IPS DF 6.9 (cell line): Measurements from ENCODE around the gene WDR45B.

Experiments used
- DNase-seq: peaks from one replicate; pipeline ENCODE4 v3.0.0-alpha.2; 2013; ENCODE audit warnings: low read depth, low spot score
- H3K27ac ChIP-seq: one replicate; pipeline ENCODE4 v1.5.1; 2013; ENCODE audit warnings: low read length, control low read depth
- H3K27me3 ChIP-seq: 2 replicates; pipeline ENCODE4 v1.6.1; 2013; ENCODE audit warnings: mild to moderate bottlenecking, low read length; ENCODE audit not compliant: control insufficient read depth, insufficient read depth
- H3K36me3 ChIP-seq: 2 replicates; pipeline ENCODE4 v1.6.1; 2013; ENCODE audit warnings: low read length; ENCODE audit not compliant: control insufficient read depth, insufficient read depth
- H3K4me1 ChIP-seq: 2 replicates; pipeline ENCODE4 v1.6.1; 2013; ENCODE audit warnings: low read length; ENCODE audit not compliant: control insufficient read depth, insufficient read depth
- H3K4me3 ChIP-seq: 2 replicates; pipeline ENCODE4 v1.5.1; 2013; ENCODE audit warnings: mild to moderate bottlenecking, low read length
- H3K9me3 ChIP-seq: 2 replicates; pipeline ENCODE4 v1.6.1; 2013; ENCODE audit warnings: low read length, inconsistent platforms; ENCODE audit not compliant: control insufficient read depth, insufficient read depth
- WGBS: extraction: QIAGEN DNeasy Blood & Tissue Kit; methylation state at CpG from one replicate; pipeline ENCODE4 v1.1.7; 2013; ENCODE audit warnings: mixed read lengths, missing lambda C conversion rate; ENCODE audit not compliant: insufficient read length, insufficient coverage; 5-methylcytosine and 5-hydroxymethylcytosine counted together

The WDR45B gene

DNA sequence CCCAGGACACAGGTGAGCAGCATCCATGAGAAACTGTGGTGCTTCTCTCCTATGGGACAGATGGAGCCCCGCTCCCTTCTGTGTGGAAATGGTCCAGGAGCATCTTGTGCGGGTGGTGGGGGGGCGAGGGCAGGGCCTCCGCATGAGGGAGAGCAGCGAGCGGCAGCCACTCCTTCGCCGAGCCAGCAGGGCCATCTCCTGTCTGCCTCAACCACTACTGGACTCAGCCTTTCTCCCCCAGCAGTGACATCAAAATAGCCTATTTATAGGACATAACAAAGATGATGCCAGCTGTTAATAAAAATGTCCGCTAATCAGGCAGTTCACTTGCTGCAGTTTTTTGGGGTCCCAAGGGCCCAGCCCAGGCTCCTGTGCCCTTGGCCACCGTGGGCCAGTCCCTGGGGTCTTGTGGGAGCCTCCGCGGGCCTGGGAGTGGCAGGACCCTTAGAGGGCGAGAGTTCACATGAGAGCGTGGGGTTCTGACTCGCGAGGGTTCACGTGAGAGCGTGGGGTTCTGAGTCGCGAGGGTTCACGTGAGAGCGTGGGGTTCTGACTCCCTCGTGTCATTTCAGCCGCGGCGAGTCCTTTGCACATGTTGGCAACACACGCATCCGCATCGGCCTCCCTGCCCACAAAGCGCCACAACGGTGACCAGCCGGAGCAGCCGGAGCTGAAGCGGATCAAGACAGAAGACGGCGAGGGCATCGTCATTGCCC lies 47.4 kb downstream of the WDR45B start:
- WGBS, result no CpG with 5 or more reads among the region's 37 CpGs
- no peaks in the 10 kb centered on the region for H3K9me3 ChIP-seq
- peaks cover 57% of the 10 kb centered on the region for H3K36me3 ChIP-seq

DNA sequence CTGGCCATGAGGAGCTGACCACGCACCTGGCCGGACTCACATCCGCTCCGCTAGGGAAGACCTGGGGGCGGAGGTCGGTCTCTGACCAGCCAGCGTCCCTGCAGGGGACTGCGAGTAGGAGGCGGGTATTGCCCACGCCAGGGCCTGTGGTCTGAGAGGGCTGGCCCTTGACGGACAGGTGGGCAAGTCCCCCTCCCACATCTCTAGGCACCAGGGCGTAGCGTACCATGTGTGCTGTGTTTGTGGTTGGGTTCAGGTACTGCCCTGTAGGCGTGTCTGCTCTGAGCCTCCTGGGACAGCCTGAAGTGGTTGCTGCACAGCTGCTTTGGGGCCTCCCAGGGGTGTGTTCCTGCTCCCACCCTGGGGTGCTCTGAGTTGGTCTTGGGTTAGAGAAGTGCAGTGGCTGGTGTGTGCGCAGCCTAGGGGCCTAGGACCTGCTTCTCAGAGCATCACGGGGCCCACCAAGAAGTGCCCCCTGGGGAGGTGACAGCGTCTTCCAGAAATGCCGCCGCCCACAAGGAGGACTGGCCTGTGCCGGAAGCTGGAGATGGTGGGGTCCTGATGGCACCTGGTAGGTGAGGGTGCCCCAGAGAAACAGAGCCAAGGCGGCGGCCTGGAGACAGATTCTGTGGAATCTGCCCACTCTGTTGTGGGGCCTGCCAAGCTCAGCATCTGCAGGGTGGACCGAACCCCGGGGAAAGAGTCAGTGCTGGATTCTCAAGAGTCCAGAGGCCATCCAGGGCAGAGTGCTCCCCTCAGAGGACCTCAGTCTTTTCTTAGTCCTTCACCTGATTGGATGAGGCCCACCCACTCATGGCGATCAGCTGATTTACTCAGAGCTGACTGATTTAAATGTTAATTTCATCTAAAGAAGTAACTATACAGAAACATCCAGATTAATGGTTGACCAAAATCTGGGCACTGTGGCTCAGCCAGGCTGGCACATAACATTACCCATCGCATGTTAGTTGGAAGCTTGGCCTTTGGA lies 48.3 kb downstream of the WDR45B start:
- no peak overlapping the region for H3K4me3 ChIP-seq
- H3K27me3 ChIP-seq, result no peaks in the 10 kb centered on the region
- no CpG with 5 or more reads among the region's 26 CpGs for WGBS
- no peak overlapping the region for H3K27ac ChIP-seq
- no peaks in the 10 kb centered on the region for H3K4me1 ChIP-seq
- peaks cover 63% of the 10 kb centered on the region for H3K36me3 ChIP-seq
- no peak for DNase-seq
- no peaks in the 10 kb centered on the region for H3K9me3 ChIP-seq

More for the DNA sequence above, 47.4 kb downstream of the WDR45B start:
- no peak overlapping the region for H3K4me3 ChIP-seq
- H3K4me1 ChIP-seq, result no peaks in the 10 kb centered on the region
- H3K27ac ChIP-seq, result no peak overlapping the region
- no peaks in the 10 kb centered on the region for H3K27me3 ChIP-seq
- no peak for DNase-seq

DNA sequence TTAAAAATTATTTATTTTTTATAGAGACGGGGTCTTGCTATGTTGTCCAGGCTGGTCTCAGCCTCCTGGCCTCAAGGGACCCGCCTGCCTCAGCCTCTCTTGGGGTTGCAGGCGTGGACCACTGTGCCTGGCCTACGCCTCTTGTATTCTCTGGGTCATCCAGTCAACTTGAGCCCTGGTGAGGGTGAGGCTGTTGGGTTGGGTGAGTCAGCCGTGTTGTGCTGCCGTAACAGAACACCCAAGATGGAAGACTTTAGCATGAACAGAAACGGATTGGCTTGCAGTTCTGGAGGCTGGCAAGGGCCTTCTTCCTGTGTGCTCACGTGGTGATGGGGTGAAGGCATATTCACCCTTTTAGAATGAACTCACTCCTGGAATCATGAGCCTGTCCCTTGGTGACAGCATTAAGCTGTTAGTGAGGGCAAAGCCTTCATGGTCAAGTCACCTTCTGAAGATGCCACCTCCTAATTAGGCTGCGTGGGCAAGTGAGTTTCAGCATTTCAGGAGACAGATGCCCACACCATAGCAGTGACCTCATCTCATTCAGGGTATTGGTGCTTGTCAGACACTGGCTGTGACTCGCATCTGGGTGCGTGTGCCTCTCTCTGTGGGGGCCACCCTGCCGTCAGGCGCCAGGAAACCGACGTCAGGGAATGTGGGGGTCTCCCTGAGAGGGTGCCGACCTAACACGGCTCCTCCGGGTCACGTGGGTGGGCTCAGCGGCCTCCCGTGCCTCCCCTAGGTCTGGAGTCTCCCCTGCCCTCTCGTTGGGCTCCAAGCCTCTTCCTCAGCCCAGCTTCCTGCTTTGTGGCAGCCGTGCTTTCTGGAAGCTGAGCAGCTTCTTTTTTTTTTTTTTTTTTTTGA lies 49.8 kb downstream of the WDR45B start:
- H3K4me1 ChIP-seq, result peaks cover 1% of the 10 kb centered on the region; the same call in 1 of the 2 replicates
- no peak for DNase-seq
- H3K27me3 ChIP-seq, result no peaks in the 10 kb centered on the region
- H3K9me3 ChIP-seq, result no peaks in the 10 kb centered on the region
- no CpG with 5 or more reads among the region's 23 CpGs for WGBS
- H3K4me3 ChIP-seq, result no peak overlapping the region
- H3K27ac ChIP-seq, result no peak overlapping the region
- peaks cover 58% of the 10 kb centered on the region for H3K36me3 ChIP-seq

DNA sequence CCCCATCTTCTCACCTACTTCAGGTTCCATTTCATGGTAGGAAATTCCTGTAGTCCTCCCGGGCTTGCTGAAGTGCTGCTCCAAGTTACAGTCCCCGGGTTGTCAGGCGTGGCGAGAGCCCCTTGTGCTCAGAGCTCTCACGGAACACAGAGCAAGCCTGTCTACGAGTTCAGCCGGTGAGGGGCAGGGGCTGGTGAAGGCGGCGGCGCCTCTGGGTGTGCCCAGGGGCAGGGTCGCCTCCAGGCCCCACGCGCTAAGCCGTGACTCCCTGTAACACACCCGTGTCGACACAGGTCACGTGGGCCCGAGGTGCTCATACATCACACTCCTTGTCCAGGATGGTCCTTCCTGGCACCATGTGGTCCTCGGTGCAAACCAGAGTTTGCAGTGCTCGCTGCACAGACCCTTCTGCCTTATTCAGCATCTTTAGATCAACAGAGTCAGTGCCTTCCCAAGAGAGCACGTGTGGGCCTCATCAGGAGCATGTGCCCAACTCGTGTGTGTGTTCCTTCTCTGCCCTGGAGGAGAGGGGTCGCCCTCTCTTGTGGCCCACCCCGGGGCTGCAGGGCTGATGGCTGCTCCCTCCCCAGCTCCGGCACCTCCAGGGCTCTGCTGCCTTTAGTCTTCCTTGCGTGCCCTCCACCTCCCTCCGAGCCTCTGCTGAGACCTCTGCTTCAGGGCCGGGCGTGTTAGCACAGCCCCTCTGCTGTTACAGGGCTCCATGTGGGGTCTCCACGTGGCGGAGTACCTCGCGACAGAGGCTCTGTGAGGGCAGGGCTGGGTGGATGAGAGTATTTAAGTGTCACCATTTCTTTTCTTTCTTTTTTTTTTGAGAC lies 51.2 kb downstream of the WDR45B start:
- Histone ChIP-seq H3K4me1 (peaks cover 4% of the 10 kb centered on the region; the same call in 1 of the 2 replicates), H3K9me3 (no peaks in the 10 kb centered on the region), H3K27ac (no peak overlapping the region), H3K36me3 (peaks cover 52% of the 10 kb centered on the region), H3K27me3 (no peaks in the 10 kb centered on the region), H3K4me3 (no peak overlapping the region)
- WGBS, result no CpG with 5 or more reads among the region's 33 CpGs
- DNase-seq, result no peak

GRCh38 chr17:82596296-82596695 lies 51.9 kb downstream of the WDR45B start:
- Histone ChIP-seq H3K4me3 (no peak overlapping the region), H3K27ac (no peak overlapping the region), H3K9me3 (no peaks in the 10 kb centered on the region), H3K36me3 (peaks cover 45% of the 10 kb centered on the region), H3K27me3 (no peaks in the 10 kb centered on the region), H3K4me1 (peaks cover 4% of the 10 kb centered on the region; the same call in 1 of the 2 replicates)
- no CpG with 5 or more reads among the region's 16 CpGs for WGBS
- DNase-seq, result no peak

DNA sequence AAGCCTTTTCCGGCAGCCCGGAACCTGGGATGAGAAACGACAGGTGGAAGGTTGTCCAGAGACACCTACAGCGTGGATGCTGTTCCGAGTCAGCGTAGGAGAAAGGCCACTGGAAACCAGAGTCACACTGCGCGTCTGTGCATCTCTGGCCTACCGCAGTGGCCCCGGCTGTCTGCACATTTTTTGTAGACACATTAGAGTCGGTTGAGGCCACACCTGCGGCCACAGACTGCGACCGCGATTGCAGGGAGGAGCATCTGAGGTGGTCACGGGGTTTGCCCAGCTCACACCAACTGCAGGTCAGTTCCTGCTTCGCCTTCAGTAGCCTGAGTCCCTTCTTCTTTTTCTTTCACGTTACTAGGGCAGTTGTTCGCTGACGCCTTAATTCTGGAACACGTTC lies 52.4 kb downstream of the WDR45B start:
- DNase-seq, result no peak
- peaks cover 44% of the 10 kb centered on the region for H3K36me3 ChIP-seq
- no CpG with 5 or more reads among the region's 21 CpGs for WGBS

DNA sequence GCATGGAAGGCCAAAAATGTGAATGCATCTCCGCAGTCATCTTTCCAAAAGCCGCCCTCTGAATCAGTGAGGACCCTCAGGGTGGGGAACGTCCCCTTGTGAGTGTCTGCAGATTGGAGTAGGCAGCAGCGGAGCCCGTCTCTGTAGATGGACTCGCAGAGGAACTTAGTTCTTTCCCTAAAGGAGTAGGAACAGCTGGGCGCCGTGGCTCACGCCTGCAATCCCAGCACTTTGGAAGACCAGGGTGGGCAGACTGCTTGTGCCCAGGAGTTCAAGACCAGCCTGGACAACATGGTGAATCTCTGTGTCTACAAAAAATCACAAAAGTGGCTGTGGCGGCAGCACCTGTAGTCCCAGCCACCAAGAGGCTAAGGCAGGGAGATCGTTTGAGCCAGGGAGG lies 53.7 kb downstream of the WDR45B start:
- H3K4me3 ChIP-seq, result no peak overlapping the region
- no peak overlapping the region for H3K27ac ChIP-seq
- WGBS, result no CpG with 5 or more reads among the region's 11 CpGs

More for the DNA sequence above, 52.4 kb downstream of the WDR45B start:
- H3K9me3 ChIP-seq, result no peaks in the 10 kb centered on the region
- H3K4me3 ChIP-seq, result no peak overlapping the region
- H3K27me3 ChIP-seq, result no peaks in the 10 kb centered on the region
- H3K4me1 ChIP-seq, result peaks cover 4% of the 10 kb centered on the region; the same call in 1 of the 2 replicates
- no peak overlapping the region for H3K27ac ChIP-seq

DNA sequence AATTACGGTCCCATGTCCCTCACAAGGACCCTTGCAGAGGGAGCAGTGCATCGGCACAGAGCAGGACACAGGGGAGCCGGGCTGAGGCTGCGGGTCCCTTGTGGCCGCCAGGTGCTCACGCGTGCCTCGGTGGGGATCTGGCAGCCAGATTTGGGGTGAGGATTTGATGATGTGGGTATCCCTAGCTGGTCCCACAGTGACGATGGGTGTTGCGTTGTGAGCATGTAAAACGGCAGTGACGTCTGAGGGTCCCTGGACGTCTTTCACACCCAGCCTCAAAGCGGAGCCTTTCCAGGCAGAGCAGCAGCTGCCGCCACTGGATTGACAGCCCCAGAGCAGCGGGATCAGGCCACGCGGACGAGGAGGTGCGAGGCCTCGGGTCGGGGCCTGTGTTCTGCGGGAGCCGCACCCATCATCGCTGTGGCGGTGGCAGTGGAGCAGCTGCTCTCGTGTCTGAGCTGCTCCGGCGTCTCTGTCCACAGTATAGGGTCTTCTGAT lies 54.6 kb downstream of the WDR45B start:
- peaks cover 4% of the 10 kb centered on the region; the same call in 1 of the 2 replicates for H3K4me1 ChIP-seq
- no peak overlapping the region for H3K27ac ChIP-seq
- no peaks in the 10 kb centered on the region for H3K9me3 ChIP-seq
- peaks cover 33% of the 10 kb centered on the region for H3K36me3 ChIP-seq
- no peak overlapping the region; the same call in 1 of the 2 replicates for H3K4me3 ChIP-seq
- DNase-seq, result no peak
- WGBS, result no CpG with 5 or more reads among the region's 29 CpGs
- H3K27me3 ChIP-seq, result no peaks in the 10 kb centered on the region

More for the DNA sequence above, 53.7 kb downstream of the WDR45B start:
- Histone ChIP-seq H3K27me3 (no peaks in the 10 kb centered on the region), H3K9me3 (no peaks in the 10 kb centered on the region), H3K4me1 (peaks cover 4% of the 10 kb centered on the region; the same call in 1 of the 2 replicates), H3K36me3 (peaks cover 35% of the 10 kb centered on the region)
- DNase-seq, result no peak
